ENCODE data around the gene KCNE3. TPM values are rescaled to one million over a fixed set of nuclear protein-coding genes. Genes with fewer than 3 reads are reported as not detected.

KCNE3 gene
- total RNA-seq, 1 donor from 2014 or later: 2.1 TPM

Other genes with a start within 250 kb of the KCNE3 start
- 0.54 TPM for gene P4HA3, start 155.9 kb downstream of the KCNE3 start, total RNA-seq
- 1.8 TPM for gene PGM2L1, start 69.1 kb downstream of the KCNE3 start, total RNA-seq
- 1.8 TPM for gene LIPT2, start 26.2 kb upstream of the KCNE3 start, total RNA-seq
- 6.9 TPM for gene POLD3, start 125.0 kb upstream of the KCNE3 start, total RNA-seq

Measured in cardiac septum (tissue), 1 donor.